H1 (cell line): ENCODE measurements around the gene ARHGEF10L.

Experiments
- BRCA1 ChIP-seq: IDR thresholded peaks from 2 replicates; pipeline ENCODE4 v1.6.1; 2012; ENCODE audit warnings: low read depth, low read length, improper control_type of control experiment
- CTCF ChIP-seq, 3 experiments: IDR thresholded peaks; 1 replicate in 2 of 3; 2 replicates in 1 of 3; pipeline versions ENCODE4 v1.5.1 to v1.6.1; 2011; ENCODE audit warnings: low read length in 3 of 3, mild to moderate bottlenecking in 3 of 3, inconsistent platforms in 2 of 3, low read depth in 1 of 3, moderate library complexity in 1 of 3; ENCODE audit not compliant: insufficient read depth in 1 of 3; ENCODE audit errors: control extremely low read depth in 1 of 3
- SUZ12 ChIP-seq: fragments of 200-600 bp; sonication (generic); IDR thresholded peaks from 2 replicates; pipeline ENCODE4 v1.6.1; 2012; ENCODE audit warnings: mild to moderate bottlenecking, inconsistent platforms, low read length, moderate library complexity, mixed read lengths

GRCh38 chr1:17630048-17630830 is 90.7 kb downstream of the ARHGEF10L start:
- TF ChIP-seq BRCA1 = no peak
- TF ChIP-seq SUZ12 = no peak
- TF ChIP-seq CTCF (IDR thresholded peaks at IDR 0.05; ENCODE audit: control extremely low read depth in 1 of 3, insufficient read depth in 1 of 3, low read depth in 1 of 3, low read length in 3 of 3) = no peak
